Body of pancreas (tissue), 4 donors: ENCODE measurements around the gene CIP2A. TPM values are rescaled to one million over a fixed set of nuclear protein-coding genes. Genes with fewer than 3 reads are reported as not detected.

Experiments
- ATAC-seq: fragments of 150-250 bp; one replicate; pipeline ENCODE4 v1.9.1; 2016
- DNase-seq, 4 donors: peaks; one replicate each; pipeline ENCODE4 v3.0.0-alpha.2; 2019
- H3K27ac ChIP-seq, 4 donors: fragments of 200-600 bp; sonication (generic); 1 replicate in 3 of 4; 2 replicates in 1 of 4; pipeline versions ENCODE4 v1.5.1 to v1.6.1; 2016 to 2019; ENCODE audit warnings: mild to moderate bottlenecking in 1 of 4, mixed read lengths in 1 of 4, moderate library complexity in 1 of 4
- H3K27me3 ChIP-seq, 2 donors: fragments of 200-600 bp; sonication (generic); one replicate each; pipeline ENCODE4 v1.6.0; 2016; ENCODE audit warnings: mild to moderate bottlenecking in 1 of 2
- H3K36me3 ChIP-seq, 2 donors: fragments of 200-600 bp; sonication (generic); replicated peaks in 1 of 2; 2 replicates each; pipeline ENCODE4 v1.5.1; 2016; ENCODE audit warnings: low read depth in 2 of 2; ENCODE audit not compliant: insufficient read depth in 1 of 2
- H3K4me1 ChIP-seq: fragments of 200-600 bp; sonication (generic); one replicate; pipeline ENCODE4 v1.6.0; 2016
- H3K4me3 ChIP-seq, 2 donors: fragments of 200-600 bp; sonication (generic); 1 replicate in 1 of 2; 2 replicates in 1 of 2; pipeline ENCODE4 v1.5.1; 2016 to 2019
- H3K9me3 ChIP-seq, 3 donors: fragments of 200-600 bp; sonication (generic); 1 replicate in 2 of 3; 2 replicates in 1 of 3; pipeline ENCODE4 v1.5.1; 2016
- POLR2A ChIP-seq, 3 donors: fragments of 450-650 bp; IDR thresholded peaks; one replicate each; pipeline ENCODE4 v1.6.1; 2016; ENCODE audit warnings: antibody characterized with exemption in 3 of 3, mild to moderate bottlenecking in 2 of 3
- WGBS, 2 donors: methylation state at CpG; one replicate each; pipeline ENCODE4 v1.1.5; 2017; 5-methylcytosine and 5-hydroxymethylcytosine counted together
- intact Hi-C: fragments of 100-400 bp; cut with DNase I; formaldehyde crosslinking; loops from one replicate; pipeline ENCODE4 v1.15.1; 2023
- small RNA-seq: library from RNA; depleted of rRNA; stranded (forward); fragments of <200 nt; gene quantifications from one replicate; pipeline ENCODE3, GENCODE V24; 2016
- total RNA-seq, 2 donors: library from RNA; depleted of rRNA; stranded (reverse); fragments of >200 nt; gene quantifications; one replicate each; pipeline ENCODE4 v1.1.0, GENCODE V29; 2016
- TF ChIP-seq, protein P1 (sequence below), 7 experiments: fragments of 450-650 bp in 4 of 7; fragments of 200-600 bp in 3 of 7; sonication (generic) in 3 of 7; IDR thresholded peaks; one replicate each; pipeline ENCODE4 v1.5.1; 2016 to 2019; ENCODE audit warnings: antibody characterized with exemption in 7 of 7

Gene CIP2A
- total RNA-seq, 2 donors from 2014 or later, result 0.33 to 3.6 TPM

DNA sequence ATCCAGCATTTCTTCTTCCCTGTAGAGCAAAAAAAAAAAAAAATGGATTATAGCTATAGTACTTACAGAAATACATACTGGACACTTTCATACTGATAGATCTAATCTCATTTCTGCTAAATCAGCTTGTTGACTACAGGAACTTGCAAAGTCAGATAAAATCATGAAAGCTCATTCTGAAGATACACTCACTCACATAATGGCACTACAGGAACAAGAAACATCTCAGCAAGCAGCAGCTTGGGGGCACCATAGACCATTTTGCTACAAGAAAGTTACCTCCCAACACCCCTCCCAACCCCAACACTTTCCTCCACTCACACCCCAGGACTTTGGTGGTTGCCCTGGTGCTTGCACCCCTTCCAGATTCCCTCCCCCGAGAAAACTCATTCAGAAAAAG, 83.4 kb downstream of the CIP2A start:
- TF ChIP-seq POLR2A (IDR thresholded peaks at IDR 0.05), result no peak
- TF ChIP-seq, protein P1, sequence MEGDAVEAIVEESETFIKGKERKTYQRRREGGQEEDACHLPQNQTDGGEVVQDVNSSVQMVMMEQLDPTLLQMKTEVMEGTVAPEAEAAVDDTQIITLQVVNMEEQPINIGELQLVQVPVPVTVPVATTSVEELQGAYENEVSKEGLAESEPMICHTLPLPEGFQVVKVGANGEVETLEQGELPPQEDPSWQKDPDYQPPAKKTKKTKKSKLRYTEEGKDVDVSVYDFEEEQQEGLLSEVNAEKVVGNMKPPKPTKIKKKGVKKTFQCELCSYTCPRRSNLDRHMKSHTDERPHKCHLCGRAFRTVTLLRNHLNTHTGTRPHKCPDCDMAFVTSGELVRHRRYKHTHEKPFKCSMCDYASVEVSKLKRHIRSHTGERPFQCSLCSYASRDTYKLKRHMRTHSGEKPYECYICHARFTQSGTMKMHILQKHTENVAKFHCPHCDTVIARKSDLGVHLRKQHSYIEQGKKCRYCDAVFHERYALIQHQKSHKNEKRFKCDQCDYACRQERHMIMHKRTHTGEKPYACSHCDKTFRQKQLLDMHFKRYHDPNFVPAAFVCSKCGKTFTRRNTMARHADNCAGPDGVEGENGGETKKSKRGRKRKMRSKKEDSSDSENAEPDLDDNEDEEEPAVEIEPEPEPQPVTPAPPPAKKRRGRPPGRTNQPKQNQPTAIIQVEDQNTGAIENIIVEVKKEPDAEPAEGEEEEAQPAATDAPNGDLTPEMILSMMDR (IDR thresholded peaks at IDR 0.05), result no peak
- ATAC-seq, result no peak
- 62 to 83% methylated on average over 1 of the region's 1 CpG for WGBS, 2 donors
- H3K9me3 ChIP-seq, result no peaks in the 10 kb centered on the region
- no peak overlapping the region for H3K27ac ChIP-seq
- intact Hi-C loops, result no loop called here
- no peaks in the 10 kb centered on the region for H3K36me3 ChIP-seq
- no peak for DNase-seq
- H3K4me1 ChIP-seq, result no peaks in the 10 kb centered on the region
- no peak overlapping the region for H3K4me3 ChIP-seq
- H3K27me3 ChIP-seq, result no peaks in the 10 kb centered on the region

- intact Hi-C loops, result no loop called here
Measured at GRCh38 chr3:108503722-108504121, 85.5 kb downstream of the CIP2A start.

GRCh38 chr3:108501535-108501934, 87.7 kb downstream of the CIP2A start:
- ATAC-seq (no peak), DNase-seq (no peak)
- H3K4me3 ChIP-seq, result no peak overlapping the region
- H3K27ac ChIP-seq, result no peak overlapping the region
- WGBS, 2 donors, result 80 to 90% methylated on average over 5 of the region's 5 CpGs
- TF ChIP-seq POLR2A (IDR thresholded peaks at IDR 0.05), result no peak
- TF ChIP-seq, protein P1 (IDR thresholded peaks at IDR 0.05), result no peak
- H3K27me3 ChIP-seq, result no peaks in the 10 kb centered on the region
- intact Hi-C loops, result no loop called here
- H3K4me1 ChIP-seq, result no peaks in the 10 kb centered on the region
- H3K36me3 ChIP-seq, result no peaks in the 10 kb centered on the region
- no peaks in the 10 kb centered on the region for H3K9me3 ChIP-seq

More at GRCh38 chr3:108503722-108504121, 85.5 kb downstream of the CIP2A start:
- TF ChIP-seq, protein P1 (IDR thresholded peaks at IDR 0.05), result no peak
- TF ChIP-seq POLR2A (IDR thresholded peaks at IDR 0.05), result no peak
- Histone ChIP-seq H3K4me3 (no peak overlapping the region), H3K36me3 (no peaks in the 10 kb centered on the region), H3K4me1 (no peaks in the 10 kb centered on the region), H3K27me3 (no peaks in the 10 kb centered on the region), H3K27ac (no peak overlapping the region), H3K9me3 (no peaks in the 10 kb centered on the region)
- DNase-seq (no peak), ATAC-seq (no peak)

- Histone ChIP-seq H3K27ac (no peak overlapping the region), H3K4me3 (no peak overlapping the region), H3K27me3 (no peaks in the 10 kb centered on the region), H3K9me3 (no peaks in the 10 kb centered on the region), H3K36me3 (no peaks in the 10 kb centered on the region), H3K4me1 (no peaks in the 10 kb centered on the region)
- 83 to 94% methylated on average over 1 of the region's 1 CpG for WGBS, 2 donors
- DNase-seq (no peak), ATAC-seq (no peak)
- no peak for TF ChIP-seq POLR2A (IDR thresholded peaks at IDR 0.05)
- TF ChIP-seq, protein P1 (IDR thresholded peaks at IDR 0.05), result no peak
- intact Hi-C loops, result no loop called here
Measured at GRCh38 chr3:108500728-108501127, 88.5 kb downstream of the CIP2A start.

Small RNA genes lying within 50 kb of the gene (small RNA-seq; reads per million reads assigned to genes)
- not detected for gene RF00156

Other genes starting within 250 kb of the CIP2A start
- not detected for gene MYH15, start 78.8 kb downstream of the CIP2A start, total RNA-seq
- 1 to 10 TPM; 3.6 to 8.8 TPM for gene DZIP3, start 284 bp upstream of the CIP2A start, total RNA-seq
- not detected for gene RETNLB, start 168.0 kb upstream of the CIP2A start, total RNA-seq
- not detected for gene TRAT1, start 233.3 kb upstream of the CIP2A start, total RNA-seq